Measurements from ENCODE around the gene POLR2E. TPM values are rescaled to one million over a fixed set of nuclear protein-coding genes. Genes with fewer than 3 reads are reported as not detected.

Gene POLR2E
- total and polyA plus RNA-seq, 2 of the 13 experiments (the other 11 are each of a cell fraction or from before 2014, with no cell fraction given), result 140 to 272 TPM

- TF ChIP-seq ZNF513 (CRISPR knock-in tag; conservative IDR thresholded peaks at IDR 0.05) (no peak), TFDP1 (CRISPR knock-in tag; IDR thresholded peaks at IDR 0.05; ENCODE audit: borderline replicate concordance) (peak; percentile 91), HOXA3 (CRISPR knock-in tag; IDR thresholded peaks at IDR 0.05) (peak; percentile 60; the same call in 1 of the 2 replicates), MIER3 (CRISPR knock-in tag; IDR thresholded peaks at IDR 0.05; ENCODE audit: borderline replicate concordance) (no peak; the same call in 1 of the 2 replicates), GLI4 (CRISPR knock-in tag; IDR thresholded peaks at IDR 0.05; ENCODE audit: borderline replicate concordance) (0 out of 2 replicates have a peak, but pooled peaks have one; percentile 55), PRPF4 (IDR thresholded peaks at IDR 0.05; ENCODE audit: low read depth, low read length, poor library complexity, severe bottlenecking) (no peak), THAP11 (CRISPR knock-in tag; IDR thresholded peaks at IDR 0.05) (peak; percentile 75), AFF4 (CRISPR knock-in tag; IDR thresholded peaks at IDR 0.05) (no peak), ZNF768 (CRISPR knock-in tag; IDR thresholded peaks at IDR 0.05) (0 out of 2 replicates have a peak, but pooled peaks have one; percentile 8), FUBP1 (CRISPR knock-in tag; IDR thresholded peaks at IDR 0.05; ENCODE audit: borderline replicate concordance) (no peak), KDM3A (CRISPR knock-in tag; IDR thresholded peaks at IDR 0.05; ENCODE audit: low read depth) (no peak), ZNF773 (CRISPR knock-in tag; IDR thresholded peaks at IDR 0.05; ENCODE audit: borderline replicate concordance) (no peak), CEBPZ (IDR thresholded peaks at IDR 0.05; ENCODE audit: low read length) (no peak), NFE2L1 (CRISPR knock-in tag; IDR thresholded peaks at IDR 0.05; ENCODE audit: borderline replicate concordance) (no peak), MEF2D (CRISPR knock-in tag; IDR thresholded peaks at IDR 0.05) (peak; percentile 59; the same call in 1 of the 2 replicates), PITX1 (CRISPR knock-in tag; IDR thresholded peaks at IDR 0.05) (peak; percentile 85)
These were observed 55.3 kb downstream of the POLR2E start, which contains the start of gene ABCA7 (continued) for GRCh38 chr19:1039646-1040475.
